T1000 (cell line): Measurements from ENCODE around the gene KIF18A.

Experiments
- DNase-seq: peaks from one replicate; lab custom pipeline; 2025; ENCODE audit warnings: mixed read lengths; lab: John Stamatoyannopoulos, UW

Gene KIF18A

DNA sequence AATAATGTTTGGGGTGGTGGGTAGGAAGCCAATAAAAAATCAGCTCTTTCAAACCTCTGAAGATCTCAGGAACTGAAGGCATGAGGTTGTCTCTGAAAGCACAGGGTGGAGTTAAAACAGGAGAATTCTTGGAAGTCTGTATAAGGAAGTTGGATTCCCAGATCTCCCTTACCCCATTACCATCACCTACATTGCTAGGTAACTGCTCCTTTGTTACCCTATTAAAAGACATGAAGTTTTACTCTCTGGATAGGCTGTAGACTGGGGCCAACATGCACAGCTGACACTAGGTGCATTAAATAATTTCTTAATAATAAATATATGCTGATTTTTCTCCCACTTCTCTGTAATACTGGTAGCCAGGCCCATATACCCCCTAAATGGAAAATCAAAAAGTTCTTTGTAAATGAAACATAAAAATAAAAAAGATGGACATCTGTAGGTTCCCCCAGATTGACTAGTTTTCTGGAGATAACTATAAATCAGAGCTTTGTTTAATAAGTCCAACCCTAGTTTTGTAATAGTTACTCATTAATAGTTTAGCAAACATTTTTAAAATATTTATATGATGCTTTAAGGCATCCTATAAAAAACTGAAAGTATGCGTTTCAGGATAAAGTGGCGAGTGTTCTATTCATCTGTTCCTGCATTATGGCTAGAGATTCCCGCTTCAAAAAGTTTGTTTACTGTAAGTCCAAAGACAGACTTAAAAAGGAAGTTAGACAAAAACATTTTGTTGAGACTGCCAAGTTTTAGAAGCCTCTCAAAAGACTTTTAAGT is 63.8 kb downstream of the KIF18A start:
- DNase-seq: no peak

GRCh38 chr11:28040384-28040783 is 67.6 kb downstream of the KIF18A start:
- no peak for DNase-seq

- DNase-seq: no peak
Observed at GRCh38 chr11:28038775-28039174, 69.2 kb downstream of the KIF18A start.

DNA sequence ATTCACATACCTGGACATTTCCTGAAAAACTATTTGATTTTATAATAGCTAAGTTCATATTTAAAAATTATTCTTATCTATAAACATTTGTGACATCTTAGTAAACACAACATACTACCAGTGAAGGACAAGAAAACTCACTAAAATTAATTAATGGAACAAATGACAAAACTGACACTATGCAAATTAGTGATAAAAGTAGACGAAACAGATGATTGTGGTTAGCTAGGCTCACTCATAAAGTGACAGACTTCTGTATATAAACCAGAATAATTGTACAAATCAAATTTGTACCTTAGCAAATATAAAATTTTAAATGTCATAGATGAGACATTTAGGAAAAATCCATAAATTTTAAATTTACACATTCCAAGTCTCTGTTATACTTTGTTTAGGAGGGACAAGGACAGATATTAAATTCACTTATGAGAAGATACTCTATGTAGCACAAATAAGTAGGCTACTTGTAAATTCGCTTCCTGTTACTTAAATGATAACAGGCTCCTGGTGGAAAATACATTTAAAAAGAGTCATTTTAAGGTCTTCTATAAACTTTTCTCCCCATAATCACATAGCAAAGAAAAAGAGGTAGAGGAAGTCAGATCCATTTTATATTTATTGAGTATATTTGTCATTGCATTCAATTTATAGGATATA is 81.2 kb downstream of the KIF18A start:
- DNase-seq: no peak

- no peak for DNase-seq
Observed at GRCh38 chr11:28017816-28018215, 90.1 kb downstream of the KIF18A start.

GRCh38 chr11:28011813-28012212 is 96.1 kb downstream of the KIF18A start:
- DNase-seq: no peak

DNA sequence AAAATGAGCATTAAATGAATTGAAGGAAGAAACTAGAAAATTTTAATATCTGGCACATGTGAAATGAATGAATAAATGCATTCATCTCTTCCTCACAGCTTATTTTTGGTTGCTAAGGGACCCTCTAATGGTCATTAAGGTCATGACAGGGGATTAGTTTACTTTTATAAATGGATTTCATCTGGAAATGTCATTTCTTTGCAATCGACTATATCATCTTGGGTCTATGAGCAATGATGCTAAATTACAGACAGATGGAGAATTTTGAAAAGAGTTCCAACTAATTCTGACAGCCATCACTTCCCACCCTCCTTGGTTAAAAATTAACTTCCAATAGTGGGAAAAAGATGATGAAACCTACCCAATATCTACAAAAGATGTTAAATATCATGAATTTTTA is 98.0 kb downstream of the KIF18A start:
- no peak for DNase-seq

DNA sequence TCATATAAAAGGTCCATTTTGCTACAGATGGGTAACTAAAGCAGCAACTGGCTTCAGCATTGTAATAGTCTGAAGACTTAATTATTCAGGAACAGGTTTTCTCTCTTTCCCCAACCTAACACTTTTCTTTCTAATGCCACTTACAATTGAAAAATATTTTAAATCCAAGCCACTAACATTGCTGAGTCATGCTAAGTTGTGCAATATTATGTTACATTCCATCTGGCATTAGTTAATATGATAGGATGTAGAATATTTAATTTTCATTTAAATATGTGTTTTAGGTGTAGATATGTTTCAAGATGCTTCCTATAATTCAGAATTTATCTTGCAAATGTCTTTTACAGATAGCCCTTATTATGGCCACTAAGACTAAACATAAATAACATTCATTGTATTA is 98.6 kb downstream of the KIF18A start:
- no peak for DNase-seq

DNA sequence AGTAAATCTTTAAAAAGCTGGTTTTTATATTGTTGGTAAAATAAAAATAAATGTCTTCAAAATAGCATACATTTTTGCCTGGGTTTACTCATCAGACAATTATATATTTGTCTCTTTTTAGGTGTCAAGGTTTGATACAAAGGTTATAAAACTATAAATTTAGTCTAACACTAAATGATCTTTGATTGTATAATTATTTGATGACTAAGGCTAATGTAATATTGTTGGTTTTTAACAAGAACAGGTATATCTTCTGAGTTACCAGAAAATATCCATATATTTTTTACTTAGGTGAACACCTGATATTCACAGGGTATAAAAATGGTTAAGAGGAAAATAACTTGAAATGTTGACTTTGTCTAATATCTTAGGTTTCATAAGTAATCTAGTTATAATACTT is 104.3 kb downstream of the KIF18A start:
- DNase-seq: no peak

DNA sequence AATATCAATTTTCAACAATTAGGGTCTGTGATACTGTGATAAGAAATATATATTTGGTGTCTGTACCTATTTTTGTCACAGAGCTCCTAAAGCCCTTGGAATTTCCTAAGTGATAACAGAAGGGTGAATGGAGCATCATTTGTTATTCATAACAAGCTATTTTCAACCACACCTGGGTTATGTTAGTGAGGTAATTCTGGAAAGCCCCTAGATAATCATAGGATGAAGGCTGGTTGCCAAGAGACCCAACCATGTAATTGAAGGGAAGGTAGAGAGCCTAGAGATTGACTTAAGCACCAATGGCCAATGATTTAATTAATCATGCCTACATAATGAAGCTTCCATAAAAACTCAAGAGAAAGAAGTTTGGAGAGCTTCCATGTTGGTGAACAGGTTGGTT is 109.4 kb downstream of the KIF18A start:
- no peak for DNase-seq

- DNase-seq: no peak
Observed at GRCh38 chr11:27997344-27997743, 110.6 kb downstream of the KIF18A start.

GRCh38 chr11:27996066-27996465 is 111.9 kb downstream of the KIF18A start:
- no peak for DNase-seq

GRCh38 chr11:27995083-27995482 is 112.9 kb downstream of the KIF18A start:
- no peak for DNase-seq

DNA sequence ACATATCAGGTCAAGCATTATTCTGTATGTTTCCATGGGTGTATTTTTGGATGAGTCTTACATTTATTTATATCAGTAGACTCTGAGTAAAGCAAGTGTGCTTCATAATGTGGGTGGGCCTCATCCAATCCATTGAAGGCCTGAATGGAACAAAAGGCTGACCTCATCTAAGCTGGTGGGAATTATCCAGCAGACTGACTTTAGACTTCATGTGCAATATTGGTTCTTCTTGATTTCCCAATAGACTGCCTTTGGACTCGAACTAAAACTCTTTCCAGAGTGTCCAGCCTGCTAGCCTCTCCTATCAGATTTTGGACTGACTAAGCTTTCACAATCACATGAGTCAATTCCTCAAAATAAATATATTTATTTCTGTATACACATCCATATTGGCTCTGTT is 116.2 kb downstream of the KIF18A start:
- DNase-seq: no peak

- no peak for DNase-seq
Observed at GRCh38 chr11:27977527-27977926, 130.4 kb downstream of the KIF18A start.

DNA sequence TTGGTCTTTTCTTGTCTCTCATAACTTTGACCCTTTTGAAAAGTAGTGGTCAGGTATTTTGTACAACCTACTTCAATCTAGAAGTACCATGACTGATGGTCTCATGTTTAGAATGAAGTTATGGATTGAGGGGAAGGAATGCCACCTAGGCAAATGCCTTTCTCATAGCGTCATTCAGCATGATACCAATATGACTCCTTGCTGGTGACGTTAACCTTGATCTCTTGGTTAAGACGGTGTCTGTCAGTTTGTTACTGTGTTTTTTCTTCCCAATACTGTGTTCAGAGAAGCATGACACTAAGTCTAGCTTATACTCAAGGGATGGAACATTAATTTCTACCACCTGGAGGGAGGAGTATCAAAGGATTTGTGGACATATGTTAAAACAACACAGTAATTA is 130.9 kb downstream of the KIF18A start:
- no peak for DNase-seq

DNA sequence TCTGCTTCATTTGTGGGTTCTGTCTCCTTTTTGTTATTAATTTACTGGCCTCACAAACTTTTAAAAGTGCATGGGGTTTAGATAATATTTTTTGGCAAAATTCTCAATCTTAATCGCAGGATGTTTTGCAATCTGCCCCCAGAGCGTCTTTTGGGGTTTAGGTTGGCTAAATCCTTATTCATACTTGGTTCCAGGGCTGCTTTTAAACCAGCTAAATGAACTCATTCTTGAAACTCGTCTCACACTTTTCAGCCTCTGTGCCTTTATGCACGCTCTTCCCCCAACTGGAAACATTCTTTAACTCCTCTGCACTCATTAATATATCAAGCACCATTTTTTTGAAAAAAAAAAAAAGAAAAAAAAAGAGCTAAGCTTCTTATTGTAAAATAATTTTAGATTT is 131.7 kb downstream of the KIF18A start:
- no peak for DNase-seq

- no peak for DNase-seq
Observed at GRCh38 chr11:27973851-27974536, 134.0 kb downstream of the KIF18A start.

- DNase-seq: no peak
Observed at GRCh38 chr11:27972522-27973170, 135.3 kb downstream of the KIF18A start.

DNA sequence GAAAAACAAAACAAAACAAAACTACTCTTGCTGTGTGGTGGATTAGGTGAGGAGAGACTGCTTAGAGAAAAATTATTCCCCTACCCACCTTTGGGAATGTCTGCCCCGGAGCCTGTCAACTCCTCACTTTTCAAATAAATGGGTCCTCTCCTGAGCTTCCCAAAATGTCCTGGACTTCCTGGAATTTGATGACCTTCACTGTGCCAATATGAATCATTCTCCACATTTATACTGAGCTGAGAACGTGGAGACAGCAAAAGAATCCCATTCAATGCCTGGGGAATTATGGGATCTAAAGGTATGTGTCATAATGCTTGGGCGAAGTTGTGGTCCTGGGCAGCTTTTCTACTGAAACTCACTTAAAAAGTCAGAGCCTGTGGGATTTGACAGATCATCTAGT is 136.8 kb downstream of the KIF18A start:
- no peak for DNase-seq
